Peyer's patch (tissue), 4 donors: ENCODE measurements around the gene IBSP. TPM values are rescaled to one million over a fixed set of nuclear protein-coding genes. Genes with fewer than 3 reads are reported as not detected.

Experiments
- DNase-seq, 3 donors: peaks; one replicate each; pipeline ENCODE4 v3.0.0-alpha.2; 2017 to 2019
- H3K27ac ChIP-seq, 4 donors: fragments of 200-600 bp; sonication (generic); one replicate each; pipeline ENCODE4 v1.5.1; 2016 to 2019
- H3K27me3 ChIP-seq, 2 donors: fragments of 200-600 bp; sonication (generic); one replicate each; pipeline ENCODE4 v1.5.1; 2019
- H3K36me3 ChIP-seq, 3 donors: fragments of 200-600 bp; sonication (generic); one replicate each; pipeline ENCODE4 v1.5.1; 2016 to 2019
- H3K4me1 ChIP-seq, 4 donors: fragments of 200-600 bp; sonication (generic); one replicate each; pipeline ENCODE4 v1.5.1; 2016 to 2019
- H3K4me3 ChIP-seq, 4 donors: fragments of 200-600 bp; sonication (generic); 1 replicate in 3 of 4; 2 replicates in 1 of 4; pipeline ENCODE4 v1.5.1; 2016 to 2019; ENCODE audit warnings: mild to moderate bottlenecking in 1 of 4
- H3K9me3 ChIP-seq, 4 donors: fragments of 200-600 bp; sonication (generic); one replicate each; pipeline ENCODE4 v1.5.1; 2016 to 2019; ENCODE audit warnings: mild to moderate bottlenecking in 1 of 4
- POLR2A ChIP-seq, 2 donors: fragments of 450-650 bp; IDR thresholded peaks; one replicate each; pipeline ENCODE4 v1.5.1; 2017; ENCODE audit warnings: antibody characterized with exemption in 2 of 2, mild to moderate bottlenecking in 2 of 2, moderate library complexity in 2 of 2
- total RNA-seq, 4 donors: library from RNA; depleted of rRNA; stranded (reverse); fragments of >200 nt; gene quantifications; one replicate each; pipeline ENCODE4 v1.1.0, GENCODE V29; 2016
- TF ChIP-seq, protein P1 (sequence below), 6 experiments: fragments of 450-650 bp in 4 of 6; fragments of 200-600 bp in 2 of 6; sonication (generic) in 1 of 6; IDR thresholded peaks; one replicate each; pipeline ENCODE4 v1.5.1; 2017 to 2019; ENCODE audit warnings: antibody characterized with exemption in 6 of 6, mild to moderate bottlenecking in 3 of 6, moderate library complexity in 1 of 6

The IBSP gene
- total RNA-seq, 4 donors from 2014 or later: not detected

DNA sequence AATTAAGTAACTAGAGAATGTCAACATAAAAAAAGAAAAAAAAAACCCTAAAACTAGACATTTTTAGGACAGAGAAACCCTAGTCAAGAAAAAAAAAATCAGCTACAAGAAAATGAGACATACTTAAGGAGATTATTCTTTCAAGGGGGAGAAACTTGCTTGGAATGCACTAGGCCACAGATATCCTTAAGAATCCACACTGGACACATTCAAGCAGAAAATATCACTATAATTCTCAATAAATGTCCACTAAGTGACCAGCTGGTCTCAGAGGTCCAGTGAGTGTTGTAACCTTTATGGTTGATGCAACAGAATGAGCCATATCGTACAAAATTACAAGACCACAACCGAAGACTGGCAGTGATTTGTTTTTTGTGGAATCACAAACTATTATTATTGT lies 15.6 kb upstream of the IBSP start:
- Histone ChIP-seq H3K27me3 (no peaks in the 10 kb centered on the region), H3K9me3 (no peaks in the 10 kb centered on the region), H3K4me3 (no peak overlapping the region), H3K4me1 (no peaks in the 10 kb centered on the region), H3K27ac (no peak overlapping the region), H3K36me3 (no peaks in the 10 kb centered on the region)
- TF ChIP-seq POLR2A (IDR thresholded peaks at IDR 0.05): no peak
- TF ChIP-seq, protein P1, sequence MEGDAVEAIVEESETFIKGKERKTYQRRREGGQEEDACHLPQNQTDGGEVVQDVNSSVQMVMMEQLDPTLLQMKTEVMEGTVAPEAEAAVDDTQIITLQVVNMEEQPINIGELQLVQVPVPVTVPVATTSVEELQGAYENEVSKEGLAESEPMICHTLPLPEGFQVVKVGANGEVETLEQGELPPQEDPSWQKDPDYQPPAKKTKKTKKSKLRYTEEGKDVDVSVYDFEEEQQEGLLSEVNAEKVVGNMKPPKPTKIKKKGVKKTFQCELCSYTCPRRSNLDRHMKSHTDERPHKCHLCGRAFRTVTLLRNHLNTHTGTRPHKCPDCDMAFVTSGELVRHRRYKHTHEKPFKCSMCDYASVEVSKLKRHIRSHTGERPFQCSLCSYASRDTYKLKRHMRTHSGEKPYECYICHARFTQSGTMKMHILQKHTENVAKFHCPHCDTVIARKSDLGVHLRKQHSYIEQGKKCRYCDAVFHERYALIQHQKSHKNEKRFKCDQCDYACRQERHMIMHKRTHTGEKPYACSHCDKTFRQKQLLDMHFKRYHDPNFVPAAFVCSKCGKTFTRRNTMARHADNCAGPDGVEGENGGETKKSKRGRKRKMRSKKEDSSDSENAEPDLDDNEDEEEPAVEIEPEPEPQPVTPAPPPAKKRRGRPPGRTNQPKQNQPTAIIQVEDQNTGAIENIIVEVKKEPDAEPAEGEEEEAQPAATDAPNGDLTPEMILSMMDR (IDR thresholded peaks at IDR 0.05): no peak
- DNase-seq: no peak

DNA sequence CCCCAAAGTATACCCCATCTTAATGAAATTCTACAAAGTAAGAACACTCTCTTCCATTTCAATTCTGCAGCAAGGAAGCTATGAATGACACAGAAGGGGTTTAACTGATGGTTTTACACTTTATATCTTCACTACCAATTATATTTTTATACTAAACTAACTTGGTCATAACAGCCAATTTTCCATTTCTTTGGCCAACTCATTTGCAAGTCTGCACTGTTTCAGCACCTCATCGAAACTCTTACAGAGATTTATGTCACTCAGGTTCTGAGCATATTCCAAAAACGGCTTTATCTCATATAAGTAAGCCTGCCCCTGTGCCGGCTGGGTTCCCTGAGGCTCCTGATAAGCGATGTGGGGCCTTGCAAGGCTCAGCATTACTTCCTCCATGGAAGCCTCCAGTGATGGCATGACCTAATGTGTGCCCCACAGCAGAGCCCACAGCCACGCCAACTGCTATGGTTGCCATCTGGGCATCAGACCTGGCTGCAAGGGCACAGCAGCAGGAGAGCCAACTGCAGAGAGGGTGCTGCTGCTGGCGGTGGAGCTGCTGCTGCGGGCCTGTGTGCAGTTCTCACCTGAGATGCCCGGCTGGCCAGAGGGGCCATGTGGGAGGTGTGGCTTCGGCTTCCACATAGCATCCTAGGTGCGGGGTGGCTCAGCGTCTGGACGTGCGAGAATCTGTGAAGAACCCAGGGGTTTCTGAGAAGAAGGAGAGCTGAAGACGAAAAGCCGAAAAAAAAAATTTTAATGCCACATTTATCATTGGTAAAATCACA lies 13.4 kb upstream of the IBSP start:
- Histone ChIP-seq H3K4me3 (no peak overlapping the region), H3K27me3 (no peaks in the 10 kb centered on the region), H3K4me1 (no peaks in the 10 kb centered on the region), H3K27ac (no peak overlapping the region), H3K9me3 (no peaks in the 10 kb centered on the region), H3K36me3 (no peaks in the 10 kb centered on the region)
- TF ChIP-seq POLR2A (IDR thresholded peaks at IDR 0.05): no peak
- TF ChIP-seq, protein P1 (IDR thresholded peaks at IDR 0.05): no peak
- DNase-seq: no peak

DNA sequence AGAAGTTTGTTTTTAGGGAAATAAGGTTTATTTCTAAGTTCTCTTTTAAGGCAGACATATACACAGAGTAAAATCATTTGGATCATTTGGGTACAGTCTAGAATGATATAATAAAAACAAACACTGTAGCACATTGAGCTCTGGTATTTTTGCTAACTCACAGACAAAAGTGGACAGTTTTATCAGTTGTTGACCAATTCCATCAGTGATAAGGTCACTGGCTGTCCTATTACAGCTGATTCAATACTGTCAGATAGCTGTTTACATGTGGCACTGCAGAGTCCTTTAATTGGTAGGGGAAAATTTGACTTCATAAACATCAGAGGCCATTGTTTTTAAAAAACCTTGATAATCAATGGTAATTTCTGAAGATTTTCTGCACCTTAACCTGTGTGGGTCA lies 3.5 kb downstream of the IBSP start:
- Histone ChIP-seq H3K4me1 (no peaks in the 10 kb centered on the region), H3K9me3 (no peaks in the 10 kb centered on the region), H3K27me3 (no peaks in the 10 kb centered on the region), H3K27ac (no peak overlapping the region), H3K4me3 (no peak overlapping the region), H3K36me3 (no peaks in the 10 kb centered on the region)
- TF ChIP-seq, protein P1 (IDR thresholded peaks at IDR 0.05): no peak
- TF ChIP-seq POLR2A (IDR thresholded peaks at IDR 0.05): no peak
- DNase-seq: no peak

GRCh38 chr4:87803421-87803820 lies 4.1 kb downstream of the IBSP start:
- Histone ChIP-seq H3K9me3 (no peaks in the 10 kb centered on the region), H3K27ac (no peak overlapping the region), H3K4me1 (no peaks in the 10 kb centered on the region), H3K4me3 (no peak overlapping the region), H3K36me3 (no peaks in the 10 kb centered on the region), H3K27me3 (no peaks in the 10 kb centered on the region)
- TF ChIP-seq POLR2A (IDR thresholded peaks at IDR 0.05): no peak
- TF ChIP-seq, protein P1 (IDR thresholded peaks at IDR 0.05): no peak
- DNase-seq: no peak

DNA sequence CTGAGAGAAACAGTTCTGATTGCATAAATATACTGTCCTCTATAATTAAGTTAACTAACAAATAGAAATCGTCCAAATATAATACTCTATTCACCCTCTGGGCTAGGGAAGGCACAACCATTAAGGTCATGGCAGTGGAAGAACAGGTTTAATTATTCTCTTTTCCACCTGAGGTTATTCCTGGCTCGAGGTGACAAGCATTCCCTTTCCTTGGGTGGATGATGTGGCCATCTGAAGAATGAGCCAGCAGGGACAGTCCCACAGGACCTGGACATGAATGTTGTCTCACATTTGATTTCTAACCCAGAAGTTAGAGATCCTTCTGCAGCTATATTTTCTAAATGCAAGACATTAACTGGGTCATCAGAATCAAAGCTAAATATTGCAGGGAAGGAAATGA lies 5.5 kb downstream of the IBSP start:
- Histone ChIP-seq H3K4me1 (no peaks in the 10 kb centered on the region), H3K4me3 (no peak overlapping the region), H3K27ac (no peak overlapping the region), H3K9me3 (no peaks in the 10 kb centered on the region), H3K36me3 (no peaks in the 10 kb centered on the region), H3K27me3 (no peaks in the 10 kb centered on the region)
- DNase-seq: no peak
- TF ChIP-seq, protein P1 (IDR thresholded peaks at IDR 0.05): no peak
- TF ChIP-seq POLR2A (IDR thresholded peaks at IDR 0.05): no peak
